HEK293T (cell line): ENCODE data around the gene GDI1.
"Not testable (repeated sequence)": the region's sequence is repeated elsewhere in the genome, so short reads cannot be mapped to it uniquely, and the experiment has no call there.

Experiments used
- CTCF ChIA-PET: fragments of 350-600 bp; formaldehyde crosslinking; extraction: SDS; loops from one replicate; lab custom pipeline; 2021; ENCODE audit warnings: antibody characterized with exemption, inconsistent platforms; lab: Yijun Ruan, JAX
- POLR2A ChIA-PET: fragments of 350-600 bp; formaldehyde crosslinking; extraction: SDS; loops from one replicate; lab custom pipeline; 2020; ENCODE audit warnings: antibody characterized with exemption, inconsistent platforms; lab: Yijun Ruan, JAX
- DNase-seq: peaks from one replicate; pipeline ENCODE4 v3.0.0; 2012; ENCODE audit warnings: mixed read lengths; ENCODE audit errors: extremely low spot score
- ARNT ChIP-seq: fragments of 450-650 bp; IDR thresholded peaks from 2 replicates; pipeline ENCODE4 v1.6.1; 2017; ENCODE audit warnings: mild to moderate bottlenecking
- BHLHE40 ChIP-seq: fragments of 450-650 bp; IDR thresholded peaks from 2 replicates; pipeline ENCODE4 v1.6.1; 2016; ENCODE audit warnings: mild to moderate bottlenecking, moderate library complexity, borderline replicate concordance
- CTBP1 ChIP-seq: fragments of 450-650 bp; IDR thresholded peaks from 2 replicates; pipeline ENCODE4 v1.6.1; 2016; ENCODE audit warnings: borderline replicate concordance
- ELF4 ChIP-seq: fragments of 450-650 bp; IDR thresholded peaks from 2 replicates; pipeline ENCODE4 v1.6.1; 2017; ENCODE audit warnings: antibody characterized with exemption
- FOXA1 ChIP-seq: fragments of 450-650 bp; IDR thresholded peaks from 2 replicates; pipeline ENCODE4 v1.6.1; 2016; ENCODE audit warnings: mild to moderate bottlenecking
- FOXK2 ChIP-seq: fragments of 450-650 bp; IDR thresholded peaks from 2 replicates; pipeline ENCODE4 v1.6.1; 2016; ENCODE audit warnings: mild to moderate bottlenecking
- FOXM1 ChIP-seq: fragments of 450-650 bp; IDR thresholded peaks from 2 replicates; pipeline ENCODE4 v1.6.1; 2017; ENCODE audit warnings: mild to moderate bottlenecking, borderline replicate concordance
- HDGF ChIP-seq: fragments of 450-650 bp; IDR thresholded peaks from 2 replicates; pipeline ENCODE4 v1.6.1; 2017; ENCODE audit warnings: antibody characterized with exemption, borderline replicate concordance
- L3MBTL2 ChIP-seq: fragments of 450-650 bp; conservative IDR thresholded peaks from 2 replicates; pipeline ENCODE4 v1.6.1; 2016; ENCODE audit warnings: mild to moderate bottlenecking
- LEF1 ChIP-seq: fragments of 450-650 bp; IDR thresholded peaks from 2 replicates; pipeline ENCODE4 v1.6.1; 2017; ENCODE audit warnings: mild to moderate bottlenecking, borderline replicate concordance
- NFRKB ChIP-seq: fragments of 450-650 bp; IDR thresholded peaks from 2 replicates; pipeline ENCODE4 v1.6.1; 2016; ENCODE audit warnings: mild to moderate bottlenecking, moderate library complexity
- SP1 ChIP-seq: fragments of 450-650 bp; IDR thresholded peaks from 2 replicates; pipeline ENCODE4 v1.6.1; 2017
- SUZ12 ChIP-seq: fragments of 450-650 bp; IDR thresholded peaks from 2 replicates; pipeline ENCODE4 v1.6.1; 2016; ENCODE audit warnings: mild to moderate bottlenecking
- TARDBP ChIP-seq: fragments of 450-650 bp; IDR thresholded peaks from 2 replicates; pipeline ENCODE4 v1.6.1; 2016
- ZNF384 ChIP-seq: fragments of 450-650 bp; IDR thresholded peaks from 2 replicates; pipeline ENCODE4 v1.6.1; 2016
- TF ChIP-seq, protein P1 (sequence below): fragments of 450-650 bp; IDR thresholded peaks from 2 replicates; pipeline ENCODE4 v1.6.1; 2016

Gene GDI1

DNA sequence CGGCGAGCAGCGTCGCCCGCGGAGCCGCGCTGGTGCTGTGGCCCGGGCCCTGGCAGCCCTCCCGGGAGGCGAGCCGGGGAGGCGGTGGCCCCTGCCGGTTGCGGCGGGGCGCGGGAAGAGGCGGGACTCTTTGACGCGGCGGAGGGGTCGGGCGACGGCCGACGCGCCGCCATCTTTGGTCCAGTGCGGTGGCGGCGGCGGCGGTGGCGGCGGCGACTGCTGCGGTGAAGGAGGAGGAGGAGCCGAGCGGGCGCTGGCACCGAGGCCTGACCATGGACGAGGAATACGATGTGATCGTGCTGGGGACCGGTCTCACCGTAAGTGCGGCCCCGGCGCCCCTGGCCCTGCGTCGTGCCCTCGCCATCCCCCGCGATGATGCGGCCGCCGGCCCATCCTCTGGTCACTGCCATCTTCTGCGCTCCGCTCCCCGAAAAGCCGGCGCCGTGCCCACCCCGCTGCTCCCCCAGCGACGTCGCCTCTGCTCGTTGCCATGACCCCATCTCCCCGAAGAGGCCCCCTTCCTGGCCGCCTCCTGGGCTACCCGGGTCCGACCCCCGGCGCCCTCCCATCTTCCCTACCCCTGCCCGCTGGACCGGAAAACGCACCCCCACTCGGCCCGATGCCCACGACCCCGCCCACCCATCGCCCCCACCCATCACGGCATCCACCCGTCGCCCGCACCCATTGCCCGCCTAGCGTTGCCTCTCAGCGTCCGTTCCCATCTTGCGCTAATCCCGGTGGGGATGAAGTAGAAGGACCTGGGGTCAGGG lies at the start of gene GDI1:
GDI1 (plus strand) TSS at position 172 of the 770 bp plus-strand sequence; CDS start at position 273, 101 bp downstream.
- POLR2A ChIA-PET = interaction anchor here (1.9 kb wide), 1 partner anchor 25 kb away, joined by 5 read pairs; no protein-coding TSS in a partner anchor
- CTCF ChIA-PET = no interaction called here
- TF ChIP-seq CTBP1 (0 out of 2 replicates have a peak, but pooled peaks have one; percentile 9), FOXK2 (no peak), ARNT (no peak), L3MBTL2 (no peak), LEF1 (peak; percentile 74; the same call in 1 of the 2 replicates), ELF4 (no peak), FOXM1 (no peak)
- peak; percentile 66 for DNase-seq

DNA sequence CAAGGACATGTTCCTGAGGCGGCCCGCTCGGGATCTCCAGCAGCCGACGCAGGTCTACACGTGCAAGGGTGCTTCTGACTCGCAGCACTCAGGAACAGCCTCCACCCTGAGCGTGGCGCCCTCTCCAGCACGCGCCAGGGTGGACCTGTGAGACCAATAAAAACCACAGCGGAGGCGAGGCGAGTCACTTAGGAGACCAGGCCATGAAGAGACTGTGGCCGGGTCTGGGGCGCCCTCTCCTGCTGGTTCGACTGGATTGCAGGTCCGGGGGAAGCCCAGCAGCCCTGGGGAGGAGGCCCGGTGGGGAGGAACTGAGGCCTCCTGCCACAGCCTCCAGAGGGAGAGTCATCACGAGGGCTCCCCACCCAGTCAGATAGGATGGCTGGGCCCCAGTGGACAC lies 48.9 kb upstream of the GDI1 start:
- DNase-seq, POLR2A ChIA-PET, CTCF ChIA-PET: not testable (repeated sequence)

DNA sequence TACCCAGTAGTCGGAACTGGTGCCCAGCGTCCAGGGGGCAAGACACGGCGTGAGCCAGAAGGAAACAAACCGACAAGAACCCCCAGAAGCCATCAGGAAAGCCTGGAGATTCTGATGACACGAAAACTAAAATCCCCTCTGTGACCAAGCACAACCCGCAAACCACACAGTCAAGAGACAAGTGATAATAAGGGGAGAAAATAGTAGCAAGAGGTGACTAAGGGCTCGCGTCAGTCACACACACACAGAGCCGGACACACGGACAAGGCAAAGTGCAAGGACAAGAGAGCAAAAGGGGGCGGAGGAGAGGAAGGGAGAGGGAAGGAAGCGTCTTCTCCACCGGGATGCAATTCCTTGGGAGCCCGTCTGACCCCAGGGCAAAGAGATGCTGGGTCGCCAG lies 48.3 kb upstream of the GDI1 start:
- CTCF ChIA-PET, DNase-seq, POLR2A ChIA-PET: not testable (repeated sequence)

DNA sequence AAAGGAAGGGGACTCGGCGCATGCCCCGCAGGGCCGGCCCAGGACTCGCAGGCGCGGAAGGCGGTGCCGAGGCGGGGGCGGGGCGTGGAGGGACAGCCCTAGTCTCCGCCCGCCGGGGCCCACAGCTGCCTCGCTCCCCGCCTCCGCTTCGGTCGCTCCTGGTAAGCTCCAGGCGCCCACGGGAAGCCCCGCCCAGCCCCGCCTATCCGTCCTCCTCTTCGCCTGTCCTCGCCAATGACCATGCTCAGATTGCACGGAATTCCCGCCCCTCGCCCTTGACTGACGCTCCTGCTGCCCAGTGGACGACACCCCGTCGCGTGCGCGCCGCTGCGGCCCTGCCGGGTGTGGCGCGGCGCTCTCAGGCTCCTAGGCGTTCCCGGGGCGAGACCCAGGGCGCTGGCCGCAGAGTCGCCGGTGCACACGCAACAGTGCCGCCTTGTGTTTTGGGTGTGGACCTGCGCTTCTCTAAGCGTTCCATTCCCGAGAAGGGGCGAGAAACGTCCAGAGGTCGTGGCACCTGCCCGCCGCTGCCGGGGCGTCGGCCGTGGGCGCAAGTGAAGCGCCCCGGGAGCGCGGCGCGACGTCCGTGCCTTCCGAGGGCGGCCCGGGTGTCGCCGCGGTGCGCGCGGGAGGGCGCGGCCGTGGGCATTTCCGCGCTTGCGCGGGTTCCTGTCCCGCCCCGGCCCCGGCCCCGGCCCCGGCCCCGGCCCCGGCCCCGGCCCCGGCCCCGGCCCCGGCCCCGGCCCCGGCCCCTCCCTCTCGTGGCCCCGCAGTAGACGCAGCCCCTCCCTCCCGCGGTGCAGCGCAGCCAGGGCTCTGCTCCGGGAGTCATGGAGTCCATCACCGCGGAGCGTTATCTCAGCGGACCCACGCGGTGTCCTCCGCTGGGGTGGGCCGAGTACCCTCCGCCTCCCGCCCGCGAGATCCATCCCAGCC lies 46.9 kb upstream of the GDI1 start:
- POLR2A ChIA-PET, DNase-seq, CTCF ChIA-PET: not testable (repeated sequence)

DNA sequence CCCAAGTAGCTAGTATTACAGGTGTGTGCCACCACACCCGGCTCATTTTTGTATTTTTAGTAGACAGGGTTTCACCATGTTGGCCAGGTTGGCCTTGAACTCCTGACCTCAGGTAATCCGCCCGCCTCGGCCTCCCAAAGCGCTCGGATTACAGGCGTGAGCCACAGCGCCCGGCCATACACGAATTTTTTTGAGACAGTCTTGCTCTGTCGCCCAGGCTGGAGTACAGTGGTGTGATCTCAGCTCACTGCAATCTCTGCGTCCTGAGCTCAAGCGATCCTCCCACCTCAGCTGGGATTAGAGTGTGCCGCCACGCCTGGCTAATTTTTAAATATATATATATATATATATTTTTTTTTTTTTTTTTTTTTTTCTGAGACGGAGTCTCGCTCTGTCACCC lies 40.6 kb upstream of the GDI1 start:
- CTCF ChIA-PET, DNase-seq, POLR2A ChIA-PET: not testable (repeated sequence)

DNA sequence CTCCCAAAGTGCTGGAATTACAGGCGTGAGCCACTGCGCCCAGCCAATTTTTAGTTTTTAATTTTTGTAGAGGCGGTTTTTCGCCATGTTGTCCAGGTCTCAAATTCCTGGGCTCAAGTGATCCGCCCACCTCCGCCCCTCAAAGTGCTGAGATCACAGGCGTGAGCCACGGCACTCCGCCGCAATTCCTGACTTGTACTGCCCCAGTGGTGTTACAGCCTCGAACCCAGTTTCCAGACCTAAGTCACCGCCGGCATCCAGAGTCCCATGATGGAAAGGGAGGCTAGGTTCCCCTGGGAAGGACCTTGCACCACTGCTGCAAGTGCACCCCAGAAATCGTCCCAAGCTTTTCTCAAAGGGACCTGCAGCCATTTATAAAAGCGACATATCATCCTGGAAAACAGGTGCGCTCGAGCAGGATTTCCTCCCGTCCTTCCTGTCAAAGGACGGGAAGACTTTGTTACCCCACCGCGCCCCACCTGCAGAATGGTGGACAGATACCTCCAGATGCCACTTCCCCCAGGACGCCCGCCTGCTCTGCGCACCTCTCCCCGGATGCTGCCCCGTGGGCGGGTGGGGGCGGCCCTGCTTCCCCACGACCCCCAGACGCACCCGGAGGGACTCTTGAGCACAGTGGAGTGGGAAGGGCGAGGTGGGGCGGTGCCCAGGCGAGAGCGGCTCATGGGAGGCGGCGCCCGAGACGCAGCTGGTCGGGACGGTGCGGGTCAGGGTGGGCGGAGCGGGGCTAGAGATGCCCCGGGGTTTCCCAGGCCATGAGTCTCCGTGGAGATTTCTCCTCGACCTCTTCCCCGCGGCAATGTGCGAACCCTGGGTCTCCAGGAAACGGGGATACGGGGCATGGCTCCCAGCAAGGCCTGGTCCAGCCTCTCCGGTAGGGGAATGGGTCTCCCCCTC lies 39.7 kb upstream of the GDI1 start:
- CTCF ChIA-PET = interaction anchor here (0.6 to 2.3 kb wide), 2 partner anchors 24 to 130 kb away, joined by 3 to 8 read pairs; no protein-coding TSS in a partner anchor
- no peak for TF ChIP-seq FOXA1
- TF ChIP-seq TARDBP = no peak
- TF ChIP-seq CTBP1 = no peak
- no peak for TF ChIP-seq LEF1
- TF ChIP-seq HDGF = no peak
- TF ChIP-seq FOXK2 = no peak
- TF ChIP-seq L3MBTL2 = no peak
- no peak for TF ChIP-seq ARNT
- no peak for TF ChIP-seq SUZ12
- TF ChIP-seq NFRKB = no peak
- peak; percentile 65 for DNase-seq
- POLR2A ChIA-PET = interaction anchor here (0.6 to 4.8 kb wide), 27 partner anchors 12 to 367 kb away, joined by 3 to 40 read pairs (median 4); partner anchors contain the start of genes ATP6AP1, DNASE1L1, EMD and FLNA

DNA sequence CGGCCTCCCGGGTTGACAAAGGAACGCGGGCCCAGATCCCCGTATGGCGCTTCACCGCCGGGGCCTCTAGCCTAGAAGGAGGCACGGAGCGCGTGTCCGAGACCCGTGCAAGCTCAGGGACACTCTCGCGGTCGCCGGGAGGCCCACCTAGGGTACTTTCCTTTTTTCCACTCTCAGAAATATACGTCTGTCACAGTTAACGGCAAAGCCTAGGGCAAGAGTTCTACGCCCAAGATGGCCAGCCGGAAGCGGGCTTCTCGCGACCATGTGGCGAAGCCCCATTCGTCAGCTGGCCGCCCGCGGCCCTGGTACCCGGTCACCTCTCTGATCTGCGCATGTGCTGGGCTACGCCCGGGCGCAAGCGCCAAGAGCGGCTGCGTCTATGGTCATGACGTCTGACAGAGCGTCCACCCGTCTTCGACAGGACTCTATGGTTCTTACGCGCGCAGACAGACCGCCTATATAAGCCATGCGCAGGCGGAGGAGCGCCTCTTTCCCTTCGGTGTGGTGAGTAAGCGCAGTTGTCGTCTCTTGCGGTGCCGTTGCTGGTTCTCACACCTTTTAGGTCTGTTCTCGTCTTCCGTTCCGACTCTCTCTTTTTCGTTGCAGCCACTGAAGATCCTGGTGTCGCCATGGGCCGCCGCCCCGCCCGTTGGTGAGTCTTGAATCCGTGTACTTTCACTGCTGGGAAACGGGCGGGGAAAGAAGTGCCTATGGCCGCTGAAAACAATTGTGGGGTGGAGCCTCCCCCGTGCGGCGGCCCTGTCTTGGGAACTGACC lies 38.9 kb upstream of the GDI1 start, which contains the start of gene RPL10:
RPL10 (plus strand) TSS at position 490 of the 780 bp plus-strand sequence; CDS start at position 633, 143 bp downstream.
- TF ChIP-seq LEF1 (peak; percentile 63; the same call in 1 of the 2 replicates), NFRKB (0 out of 2 replicates have a peak, but pooled peaks have one; percentile 27), ARNT (no peak), ZNF384 (no peak), BHLHE40 (no peak), L3MBTL2 (peak; percentile 93), HDGF (no peak), FOXA1 (no peak), TARDBP (no peak), ELF4 (peak; percentile 98), FOXM1 (no peak), FOXK2 (no peak), SUZ12 (no peak), CTBP1 (peak; percentile 74), SP1 (no peak)
- TF ChIP-seq, protein P1, sequence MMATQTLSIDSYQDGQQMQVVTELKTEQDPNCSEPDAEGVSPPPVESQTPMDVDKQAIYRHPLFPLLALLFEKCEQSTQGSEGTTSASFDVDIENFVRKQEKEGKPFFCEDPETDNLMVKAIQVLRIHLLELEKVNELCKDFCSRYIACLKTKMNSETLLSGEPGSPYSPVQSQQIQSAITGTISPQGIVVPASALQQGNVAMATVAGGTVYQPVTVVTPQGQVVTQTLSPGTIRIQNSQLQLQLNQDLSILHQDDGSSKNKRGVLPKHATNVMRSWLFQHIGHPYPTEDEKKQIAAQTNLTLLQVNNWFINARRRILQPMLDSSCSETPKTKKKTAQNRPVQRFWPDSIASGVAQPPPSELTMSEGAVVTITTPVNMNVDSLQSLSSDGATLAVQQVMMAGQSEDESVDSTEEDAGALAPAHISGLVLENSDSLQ = peak; percentile 77
- ChIA-PET POLR2A (interaction anchor here (0.6 to 4.8 kb wide), 31 partner anchors 11 to 366 kb away, joined by 3 to 40 read pairs (median 4); partner anchors contain the start of genes ATP6AP1, DNASE1L1, EMD and FLNA), CTCF (interaction anchor here (0.6 to 2.3 kb wide), 5 partner anchors 9 to 129 kb away, joined by 3 to 8 read pairs (median 4); no protein-coding TSS in a partner anchor)
- peak; percentile 97 for DNase-seq
